Germinal center (tissue), 1 donor: ENCODE measurements around the gene TSHZ1.

Experiments
- DNase-seq: peaks from one replicate; pipeline ENCODE4 v3.0.0; 2012; ENCODE audit warnings: mixed read lengths, low spot score

Gene TSHZ1

GRCh38 chr18:75208836-75209128 is 1.8 kb upstream of the TSHZ1 start:
- DNase-seq = no peak

GRCh38 chr18:75209129-75209950 is 1.3 kb upstream of the TSHZ1 start, which contains the start of gene PTGR3:
TSS of gene PTGR3 (minus strand) at chr18:75209139. CDS start at chr18:75209058, 81 bp downstream.
- peak; percentile 73 for DNase-seq

DNA sequence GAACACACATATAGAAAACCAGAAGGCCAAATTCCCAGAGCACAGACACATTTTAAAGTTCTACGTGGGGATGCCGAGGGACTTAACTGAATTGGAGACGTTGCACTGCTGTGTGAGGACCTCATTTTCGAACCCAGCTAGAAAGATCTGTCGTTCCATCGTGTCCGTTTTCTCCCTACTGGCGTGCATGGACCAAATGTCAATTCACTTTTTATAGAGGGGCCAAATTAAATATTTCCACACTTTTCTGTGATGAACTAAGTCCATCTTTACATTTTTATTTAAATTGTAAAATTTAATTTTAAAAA is 692 bp upstream of the TSHZ1 start:
- DNase-seq = no peak

GRCh38 chr18:75211002-75211621 is 515 bp downstream of the TSHZ1 start:
- DNase-seq = peak; percentile 48

- peak; percentile 32 for DNase-seq
Measured at GRCh38 chr18:75211626-75211952, 992 bp downstream of the TSHZ1 start.

DNA sequence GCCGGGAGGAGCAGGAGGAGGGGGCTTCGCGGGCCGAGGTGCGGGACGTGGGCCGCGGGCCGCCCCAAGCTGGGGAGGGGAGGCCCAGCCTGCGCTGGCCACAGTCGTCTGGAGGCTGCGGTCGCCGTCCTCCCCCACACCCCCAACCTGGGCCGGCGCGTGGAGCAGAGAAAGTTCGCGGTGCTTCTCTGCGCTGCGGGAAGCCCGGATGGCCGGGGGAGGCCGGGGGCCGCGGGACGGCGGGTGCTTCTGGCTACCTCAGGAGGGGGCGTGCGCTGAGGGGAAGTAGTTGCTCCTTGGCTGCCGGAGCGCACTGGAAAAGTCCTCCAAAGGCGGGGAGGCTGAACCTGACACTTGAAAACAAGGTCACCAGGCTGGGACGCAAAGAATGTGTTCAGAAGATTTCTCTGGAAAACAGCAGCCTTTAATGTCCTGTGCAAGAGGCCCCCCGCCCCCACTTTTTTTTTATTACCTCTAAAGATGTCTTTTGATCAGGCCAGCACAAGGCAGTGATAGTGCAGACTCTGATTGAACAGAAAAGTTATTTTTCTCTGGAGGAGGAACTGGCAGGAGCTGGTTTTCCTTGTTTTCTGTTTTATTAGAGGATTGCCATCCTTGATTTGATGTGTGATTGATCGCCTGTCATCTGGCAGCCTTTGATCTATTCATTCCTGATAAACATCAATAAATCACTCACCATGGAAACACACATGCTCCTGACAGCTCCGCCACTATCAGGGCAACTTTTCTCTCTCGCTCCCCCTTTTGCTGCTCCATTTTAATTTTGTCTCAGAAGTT is 1.6 kb downstream of the TSHZ1 start:
- DNase-seq = no peak

DNA sequence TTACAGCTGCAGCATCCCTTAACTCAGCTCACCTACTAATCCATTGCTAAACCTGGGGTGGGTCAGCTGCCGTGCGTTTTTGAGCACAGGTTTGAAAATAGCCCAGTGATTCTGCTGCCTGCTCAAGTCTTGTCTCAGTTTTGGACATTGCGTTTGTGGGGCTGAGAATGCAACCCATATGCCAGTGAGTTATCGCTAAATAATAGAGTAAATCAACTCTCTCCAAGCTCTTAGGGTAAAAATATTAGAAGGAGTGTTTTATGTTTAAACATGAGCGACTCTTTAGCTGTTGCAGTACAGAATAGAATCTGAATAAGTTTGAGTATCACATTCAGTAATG is 2.1 kb downstream of the TSHZ1 start:
- no peak for DNase-seq

GRCh38 chr18:75213611-75214331 is 3.2 kb downstream of the TSHZ1 start:
- DNase-seq = no peak

DNA sequence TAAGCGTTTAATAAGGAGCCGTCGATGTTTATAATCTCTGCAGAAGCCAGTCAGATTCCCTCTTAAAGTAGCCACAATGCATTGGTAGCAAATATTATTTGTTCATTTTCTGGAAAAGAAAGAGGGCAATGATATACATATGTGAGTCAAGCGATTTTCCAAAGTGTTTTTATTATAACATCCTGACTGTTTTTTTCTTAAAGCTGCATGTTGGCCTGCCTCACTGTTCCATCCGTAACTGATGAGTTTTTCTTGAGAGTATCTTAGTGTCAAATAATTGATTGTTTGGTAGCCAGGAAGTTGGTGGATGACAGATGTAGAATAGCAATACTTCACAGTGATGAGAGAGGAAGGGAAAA is 3.7 kb downstream of the TSHZ1 start:
- DNase-seq = no peak

DNA sequence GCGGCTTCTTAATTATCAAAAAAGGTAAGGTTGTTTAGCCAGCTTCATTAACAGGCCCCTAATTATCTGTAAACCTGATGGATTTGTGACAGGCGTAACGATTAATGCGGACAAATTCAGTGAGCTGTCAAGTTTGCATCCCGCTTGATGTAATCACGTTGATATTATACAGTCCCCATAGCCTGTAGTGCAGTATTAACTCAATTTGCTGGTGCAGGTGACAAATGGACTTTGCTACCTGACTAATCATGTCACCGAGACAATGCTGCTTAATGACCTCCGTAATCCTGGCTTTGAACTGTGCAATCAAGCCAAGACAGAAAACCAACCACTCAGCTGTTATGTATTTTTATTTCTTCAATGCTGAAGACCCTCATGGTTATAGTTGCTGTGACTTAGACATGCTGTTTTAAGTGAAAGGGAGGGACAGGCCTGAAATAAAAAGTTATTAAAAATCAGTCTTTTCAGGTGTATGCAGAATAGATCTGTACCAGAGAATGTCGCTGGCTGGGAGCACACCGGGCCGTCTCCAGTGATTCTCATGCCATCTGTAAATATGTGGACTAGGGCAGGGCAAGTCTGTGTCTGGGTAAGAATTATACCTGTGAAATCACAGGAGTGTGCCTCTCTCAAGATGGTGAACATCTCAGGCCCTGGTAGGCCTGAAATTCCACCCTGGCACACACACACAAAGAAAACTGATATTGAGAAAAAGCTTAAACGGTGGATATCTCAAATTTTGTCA is 4.3 kb downstream of the TSHZ1 start:
- no peak for DNase-seq

- DNase-seq = no peak
Measured at GRCh38 chr18:75215663-75216062, 5.1 kb downstream of the TSHZ1 start.

DNA sequence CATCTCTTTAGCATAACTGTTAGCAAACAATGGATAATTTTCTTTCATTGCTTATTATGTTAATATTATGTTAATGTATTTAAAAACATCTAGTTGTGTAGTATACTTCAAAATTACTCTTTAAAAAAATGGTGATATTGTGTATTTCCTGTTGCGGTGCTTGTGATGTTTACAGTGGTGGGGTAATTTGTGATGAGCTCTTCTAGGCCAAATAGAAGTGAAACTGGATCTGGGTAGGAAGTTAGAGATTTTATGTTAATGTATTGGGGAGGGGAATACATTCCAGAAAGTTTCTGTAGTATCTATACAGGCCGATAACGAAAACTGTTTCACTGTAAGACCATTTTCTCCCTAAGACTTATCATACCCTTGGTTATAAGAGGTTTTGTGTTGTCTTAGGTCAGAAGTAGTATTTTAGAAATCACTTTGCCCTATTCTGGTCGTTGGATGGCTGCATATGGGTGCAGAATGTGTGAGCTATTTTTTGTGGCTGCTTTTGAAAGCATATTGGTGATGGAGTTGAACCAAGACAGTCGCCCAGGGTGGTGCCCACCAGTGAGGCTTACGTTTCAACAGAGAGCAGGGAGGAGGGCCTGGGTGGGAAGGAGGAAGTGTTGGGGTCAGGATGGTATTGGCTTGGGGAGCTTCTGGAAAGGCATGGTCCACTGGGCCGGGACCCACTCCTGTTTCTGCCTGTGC is 5.8 kb downstream of the TSHZ1 start:
- DNase-seq = no peak

GRCh38 chr18:75216911-75217689 is 6.5 kb downstream of the TSHZ1 start:
- no peak for DNase-seq

DNA sequence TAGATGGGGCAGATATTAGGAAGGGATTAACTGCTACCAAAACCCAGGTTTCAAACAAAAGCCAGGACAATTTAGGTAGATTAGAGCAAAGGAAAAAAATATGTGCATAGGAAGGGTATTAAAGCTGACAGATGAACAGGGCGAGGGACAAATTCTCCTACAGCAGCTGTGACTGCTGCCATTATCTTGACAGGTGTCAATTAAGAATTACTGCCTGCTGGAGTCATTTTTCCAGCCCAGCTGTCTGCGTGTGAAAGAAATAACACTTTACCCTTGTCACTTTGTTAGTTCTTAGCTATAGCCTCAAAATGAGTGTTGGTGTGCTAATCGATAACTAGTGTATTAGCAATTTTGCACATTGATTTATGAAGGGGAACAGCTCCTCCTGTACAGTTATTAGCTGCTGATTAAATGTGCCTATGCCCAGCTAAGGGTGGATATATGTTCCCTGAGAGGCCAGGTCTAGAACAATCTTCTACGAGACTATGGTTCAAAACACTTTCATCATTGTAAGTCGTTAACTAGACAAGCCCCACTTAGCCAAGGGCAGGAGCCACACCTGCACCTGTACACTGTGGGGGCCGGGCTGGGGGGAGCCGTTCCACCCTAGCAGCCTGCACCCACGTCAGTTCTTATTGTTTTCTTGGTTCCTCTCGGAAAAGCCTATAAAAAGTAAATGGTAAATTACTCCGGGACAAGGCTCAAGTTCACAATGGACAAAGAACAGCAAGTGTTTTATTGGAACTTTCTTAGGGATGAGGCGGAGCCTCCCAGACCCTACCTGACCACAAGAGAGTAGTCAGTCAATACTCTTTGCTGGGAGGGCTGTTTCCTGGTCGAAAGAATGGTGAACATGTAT is 7.7 kb downstream of the TSHZ1 start:
- no peak for DNase-seq

DNA sequence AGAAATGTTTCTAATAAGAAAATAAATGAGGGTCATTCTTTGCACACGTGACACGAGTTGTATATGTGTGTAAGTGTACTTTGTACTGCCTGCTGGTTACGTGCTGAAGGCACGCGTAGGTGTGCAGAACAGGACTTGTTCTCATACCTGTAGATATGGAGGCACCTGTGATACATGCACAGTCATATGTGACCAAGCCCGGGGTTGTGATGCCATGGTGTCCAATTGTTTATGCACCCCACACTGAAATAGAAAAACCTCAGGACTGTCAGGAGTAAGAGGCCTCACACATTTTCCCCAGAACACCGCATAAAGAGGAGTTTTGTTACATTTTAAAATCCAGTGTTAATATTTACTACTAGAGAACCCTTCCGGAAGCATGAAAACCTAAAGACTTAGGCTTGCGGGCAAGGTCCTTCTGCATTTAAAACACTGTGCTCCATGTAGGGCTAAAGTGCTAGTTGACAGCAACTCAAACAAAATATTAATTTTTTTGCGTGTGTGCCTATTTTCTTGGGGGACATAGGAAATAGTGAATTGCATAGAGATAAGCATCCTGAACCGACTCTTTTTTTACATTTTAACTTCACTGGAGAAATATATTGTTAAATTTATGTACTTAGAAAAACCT is 9.3 kb downstream of the TSHZ1 start:
- DNase-seq = no peak

DNA sequence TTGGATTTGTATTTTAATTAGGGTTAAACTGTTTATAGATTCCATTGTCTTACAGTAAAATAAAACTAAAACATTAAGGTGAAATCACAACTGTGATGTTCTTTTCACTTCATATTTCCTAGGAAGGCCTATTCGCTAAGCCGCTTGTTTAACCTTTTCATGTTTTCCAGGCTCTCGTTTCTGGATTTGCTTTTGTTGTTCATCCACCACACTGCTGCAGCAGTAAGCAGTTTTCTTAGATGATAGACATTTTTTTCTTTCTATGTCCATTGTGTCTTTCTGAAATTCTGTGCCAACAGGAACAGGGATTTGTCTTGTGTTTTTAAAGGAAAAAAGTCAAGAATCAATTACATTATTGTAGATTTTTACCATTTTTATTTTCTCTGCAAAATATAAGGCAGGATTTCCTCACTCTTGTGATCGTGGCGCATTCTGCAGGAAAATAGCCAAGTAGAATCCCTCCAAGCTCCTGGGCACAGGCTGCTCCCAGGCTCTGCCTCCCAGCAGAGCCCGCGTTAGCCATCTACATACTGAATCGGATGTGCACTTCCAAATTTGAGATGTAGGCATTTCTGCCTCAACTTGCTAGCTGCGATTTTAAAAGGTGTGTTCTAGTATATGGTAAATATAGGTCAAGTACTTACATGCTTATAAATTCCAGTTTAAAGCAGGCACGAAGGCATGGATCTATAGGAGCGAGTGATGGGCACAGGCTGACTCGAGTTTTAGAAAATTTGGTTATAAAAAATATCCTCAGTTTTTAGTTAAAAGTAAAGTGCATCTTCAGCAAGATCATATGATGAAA is 10.2 kb downstream of the TSHZ1 start:
- no peak for DNase-seq

- no peak for DNase-seq
Measured at GRCh38 chr18:75221397-75221796, 10.8 kb downstream of the TSHZ1 start.

DNA sequence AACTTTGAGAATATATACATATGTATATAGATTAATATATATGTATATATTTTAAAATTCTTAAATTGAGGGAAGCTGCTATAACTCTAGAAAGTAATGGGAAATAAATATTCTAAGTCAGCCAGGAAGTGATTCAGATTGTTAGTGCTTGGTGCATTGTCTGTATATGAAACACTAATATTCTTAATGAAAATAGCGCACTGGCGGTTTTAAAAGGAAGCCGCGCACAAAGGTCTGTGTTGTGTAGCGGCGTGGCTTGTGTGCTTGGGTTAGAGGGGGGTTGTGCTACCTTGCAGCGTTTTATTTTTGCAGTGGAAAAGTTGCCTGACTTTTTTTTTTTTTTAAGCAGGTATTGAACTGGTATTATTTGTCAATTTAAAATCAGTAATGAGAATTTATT is 11.3 kb downstream of the TSHZ1 start:
- no peak for DNase-seq
